Islet of Langerhans (tissue), 1 donor: ENCODE results near the gene IGF2R.
"Not testable (repeated sequence)": the region's sequence is repeated elsewhere in the genome, so short reads cannot be mapped to it uniquely, and the experiment has no call there.

Experiments used
- FAIRE-seq: peaks from one replicate; lab custom pipeline; 2011; peaks lifted over from hg19 to GRCh38; lab: Jason Lieb, UNC

IGF2R gene

GRCh38 chr6:159968295-159969203 is at the start of gene IGF2R:
IGF2R (plus strand) TSS chr6:159969082; CDS start chr6:159969247, 165 bp downstream.
- no peak for FAIRE-seq

GRCh38 chr6:159919800-159920199 is 49.1 kb upstream of the IGF2R start:
- no peak for FAIRE-seq

DNA sequence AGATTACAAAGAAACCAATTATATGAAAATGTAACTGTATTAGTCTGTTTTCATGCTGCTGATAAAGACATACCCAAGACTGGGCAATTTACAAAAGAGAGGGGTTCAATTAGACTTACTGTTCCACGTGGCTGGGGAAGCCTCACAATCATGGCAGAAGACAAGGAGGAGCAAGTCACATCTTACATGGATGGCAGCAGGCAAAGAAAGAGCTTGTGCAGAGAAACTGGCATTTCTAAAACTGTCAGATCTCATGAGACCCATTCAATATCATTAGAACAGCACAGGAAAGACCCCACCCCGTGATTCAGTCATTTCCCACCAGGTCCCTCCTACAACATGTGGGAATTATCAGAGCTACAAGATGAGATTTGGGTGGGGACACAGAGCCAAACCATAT is 44.7 kb upstream of the IGF2R start:
- FAIRE-seq: not testable (repeated sequence)

GRCh38 chr6:159926542-159927203 is 42.2 kb upstream of the IGF2R start:
- no peak for FAIRE-seq

DNA sequence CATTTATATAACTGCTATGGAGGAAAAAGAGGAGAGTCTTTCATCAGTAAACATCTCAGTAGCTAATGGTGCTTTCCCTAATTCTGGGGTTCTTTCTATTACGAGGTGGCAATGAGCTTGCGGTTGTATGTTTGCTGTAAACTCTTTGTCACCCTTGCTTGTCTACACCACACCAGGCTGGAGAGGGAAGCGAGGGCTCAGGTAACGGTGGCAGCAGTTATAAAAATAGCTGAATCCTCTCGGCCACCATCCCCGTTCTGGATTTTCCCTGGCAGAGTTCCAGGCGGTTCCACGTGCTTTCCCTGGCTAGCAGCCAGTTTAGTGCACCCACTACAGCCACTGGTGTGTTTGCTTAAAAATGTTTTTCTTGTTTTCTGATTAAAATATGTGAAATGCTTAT is 39.1 kb upstream of the IGF2R start:
- no peak for FAIRE-seq

DNA sequence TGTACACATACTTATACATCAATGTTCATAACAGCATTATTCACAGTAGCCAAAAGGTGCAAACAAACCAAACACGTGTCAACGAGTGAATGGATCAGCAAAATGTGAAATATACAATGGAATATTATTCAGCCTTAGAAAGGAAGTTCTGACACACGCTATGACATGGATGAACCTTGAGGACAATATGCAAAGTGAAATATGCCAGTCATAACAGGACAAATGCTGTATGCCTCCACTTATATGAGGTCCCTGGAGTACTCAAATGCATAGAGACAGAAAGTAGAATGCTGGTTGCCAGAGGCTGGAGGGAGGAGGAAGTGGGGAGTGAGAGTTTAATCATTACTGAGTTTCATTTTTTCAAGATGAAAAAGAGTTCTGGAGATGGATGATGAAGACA is 37.8 kb upstream of the IGF2R start:
- FAIRE-seq: no peak

GRCh38 chr6:159931846-159932245 is 37.0 kb upstream of the IGF2R start:
- no peak for FAIRE-seq

GRCh38 chr6:159933077-159933476 is 35.8 kb upstream of the IGF2R start:
- no peak for FAIRE-seq

GRCh38 chr6:159934181-159934580 is 34.7 kb upstream of the IGF2R start:
- FAIRE-seq: no peak

GRCh38 chr6:159935065-159935464 is 33.8 kb upstream of the IGF2R start:
- FAIRE-seq: no peak

DNA sequence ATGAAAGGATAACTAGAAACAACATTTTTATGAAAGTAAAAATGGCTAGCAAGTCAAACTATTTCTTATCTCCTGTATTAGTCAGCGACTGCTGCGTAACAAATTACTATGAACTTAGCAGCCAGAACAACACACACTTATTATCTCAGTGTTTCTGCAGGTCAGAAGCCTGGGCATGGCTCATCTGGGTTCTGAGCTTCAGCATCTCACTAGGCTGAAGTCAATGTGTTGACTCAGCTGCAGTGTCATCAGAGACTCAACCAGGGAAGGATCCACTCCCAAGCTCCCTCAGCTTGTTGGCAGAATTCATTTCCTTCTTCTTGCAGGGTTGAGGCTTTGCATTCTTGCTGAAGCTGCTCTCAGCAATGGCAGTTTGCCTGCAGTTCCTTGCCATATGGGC is 33.2 kb upstream of the IGF2R start:
- no peak for FAIRE-seq

DNA sequence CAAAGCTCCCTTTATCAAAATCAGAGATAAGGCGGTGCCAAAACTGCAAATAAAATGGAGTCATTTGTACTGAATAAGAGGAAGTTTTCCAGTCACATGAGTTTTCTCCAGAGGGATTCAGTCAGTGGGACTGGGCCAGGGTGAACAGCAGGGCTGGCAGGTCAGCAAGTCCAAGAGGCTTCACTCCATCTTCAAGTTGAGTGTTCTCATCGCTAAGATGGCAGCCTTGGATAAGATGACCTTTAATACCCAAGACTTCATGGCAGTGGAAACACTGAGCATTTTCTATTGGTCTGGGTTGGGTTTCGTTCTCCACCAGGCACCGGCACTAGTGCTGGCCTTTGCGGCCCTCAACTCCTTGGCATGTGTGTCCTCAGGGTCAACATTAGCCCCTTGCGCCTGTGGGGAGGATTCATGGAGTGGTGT is 29.3 kb upstream of the IGF2R start:
- no peak for FAIRE-seq

DNA sequence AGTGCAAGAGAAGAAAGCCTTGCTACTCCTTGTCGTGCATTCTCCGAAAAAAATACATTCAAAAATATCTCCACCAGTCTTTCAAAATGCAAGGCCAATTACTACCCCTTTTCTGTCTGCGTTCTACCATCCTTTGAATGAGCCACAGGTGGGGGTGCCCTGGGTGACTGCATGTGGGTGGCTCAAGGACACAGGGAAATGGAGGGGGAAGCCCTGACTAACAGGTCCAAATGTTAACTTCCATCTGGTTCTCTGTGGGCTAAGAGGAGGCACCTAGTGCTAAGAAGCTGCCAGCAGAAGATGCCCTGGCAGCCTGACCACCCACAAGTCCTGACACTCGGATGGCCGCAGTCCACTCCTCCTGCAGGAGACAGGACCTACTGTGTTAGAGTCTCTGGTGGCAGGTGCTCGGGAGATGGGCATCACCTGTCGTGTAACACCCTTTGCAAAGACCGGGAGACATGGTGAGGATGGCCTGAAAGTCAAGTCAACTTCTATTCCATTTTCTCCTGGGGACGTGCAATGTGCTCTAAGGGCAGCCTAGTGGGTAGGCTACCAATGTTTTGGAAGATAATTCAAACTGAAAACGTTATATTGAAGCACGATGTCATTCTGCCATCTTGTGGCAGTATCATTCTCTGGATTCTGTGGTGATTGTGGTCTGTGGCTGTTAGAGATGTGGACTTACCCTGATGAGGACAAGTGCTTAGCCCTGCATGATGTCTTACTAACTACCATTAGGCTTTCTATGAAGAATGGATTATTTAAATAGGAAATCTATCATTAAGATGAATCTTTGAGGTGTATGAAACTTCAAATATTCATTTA is 27.4 kb upstream of the IGF2R start:
- FAIRE-seq: no peak

DNA sequence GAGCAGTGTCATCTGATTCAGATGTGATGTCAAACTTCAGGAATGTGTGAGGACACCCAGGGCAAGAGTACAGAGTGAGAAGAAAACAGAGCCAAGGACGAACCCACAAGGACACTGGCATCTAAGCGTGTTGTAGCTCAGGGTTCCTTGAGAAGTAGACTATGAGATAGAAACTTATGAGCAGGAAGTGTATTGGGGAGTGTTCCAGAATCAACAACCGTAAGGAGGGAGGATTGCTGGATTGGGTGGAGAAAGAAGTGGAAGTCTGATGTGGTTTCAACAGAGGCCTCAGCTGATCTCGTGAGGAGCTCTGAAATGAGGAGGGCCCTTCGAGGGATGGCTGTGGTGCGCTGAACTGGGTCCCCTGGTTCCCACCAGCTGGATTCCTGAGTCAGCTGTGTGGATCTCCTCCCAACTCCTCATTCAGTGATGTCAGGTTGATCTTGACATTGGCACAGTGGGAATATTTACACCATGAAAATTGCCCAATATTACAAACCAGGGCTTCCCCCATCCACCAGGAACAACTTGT is 25.7 kb upstream of the IGF2R start:
- no peak for FAIRE-seq

DNA sequence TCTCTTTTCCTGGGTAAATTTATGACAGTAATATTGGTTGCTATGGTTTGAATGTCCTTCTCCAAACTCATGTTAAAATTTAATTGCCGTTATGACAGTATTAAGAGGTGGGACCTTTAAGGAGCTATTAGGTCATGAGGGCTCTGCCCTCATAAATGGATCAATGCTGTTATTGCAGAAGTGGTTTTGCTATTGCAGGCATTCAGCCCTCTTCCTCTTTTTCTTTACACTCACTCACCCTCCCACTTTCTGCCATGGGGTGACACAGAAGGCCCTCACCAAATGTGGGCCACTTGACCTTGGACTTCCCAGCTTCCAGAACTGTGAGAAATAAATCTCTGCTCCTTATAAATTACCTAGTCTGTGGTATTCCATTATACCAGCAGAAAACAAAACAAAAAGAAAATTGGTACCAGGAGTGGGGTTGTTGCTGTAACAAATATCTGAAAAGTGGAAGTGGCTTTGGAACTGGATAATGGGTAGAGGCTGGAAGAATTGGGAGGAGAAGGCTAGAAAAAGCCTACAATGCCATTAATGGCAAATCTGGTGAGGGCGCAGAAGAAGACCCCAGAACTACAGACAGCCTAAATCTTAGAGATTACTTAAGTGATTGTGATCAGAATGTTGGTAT is 24.8 kb upstream of the IGF2R start:
- no peak for FAIRE-seq

DNA sequence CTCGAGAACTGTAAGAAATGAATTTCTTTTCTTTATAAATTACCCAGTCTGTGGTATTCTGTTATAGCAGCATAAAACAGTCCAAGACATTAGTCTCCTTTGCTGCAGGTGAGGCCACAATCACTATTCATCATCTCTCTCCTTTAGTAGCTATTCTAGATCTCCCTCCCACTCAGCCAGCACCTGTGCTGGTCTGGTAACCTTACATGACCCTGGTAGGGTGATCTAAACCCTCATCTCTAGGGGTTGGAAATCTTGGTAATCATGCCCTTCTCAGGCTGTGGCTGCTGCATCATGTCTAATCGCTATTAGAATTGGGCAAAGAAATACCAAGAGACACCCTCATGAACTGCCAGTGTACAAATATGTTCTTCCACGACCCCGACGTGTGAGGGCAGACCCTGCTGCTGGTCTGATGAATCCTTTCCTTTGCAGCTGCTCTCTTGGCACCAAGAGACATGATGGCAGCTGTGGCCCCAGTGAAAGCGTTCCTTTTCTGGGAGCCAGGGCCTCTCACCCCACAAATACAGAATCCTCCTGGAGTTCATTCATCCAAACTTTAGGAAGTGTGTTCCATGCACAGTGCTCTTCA is 23.0 kb upstream of the IGF2R start:
- no peak for FAIRE-seq

DNA sequence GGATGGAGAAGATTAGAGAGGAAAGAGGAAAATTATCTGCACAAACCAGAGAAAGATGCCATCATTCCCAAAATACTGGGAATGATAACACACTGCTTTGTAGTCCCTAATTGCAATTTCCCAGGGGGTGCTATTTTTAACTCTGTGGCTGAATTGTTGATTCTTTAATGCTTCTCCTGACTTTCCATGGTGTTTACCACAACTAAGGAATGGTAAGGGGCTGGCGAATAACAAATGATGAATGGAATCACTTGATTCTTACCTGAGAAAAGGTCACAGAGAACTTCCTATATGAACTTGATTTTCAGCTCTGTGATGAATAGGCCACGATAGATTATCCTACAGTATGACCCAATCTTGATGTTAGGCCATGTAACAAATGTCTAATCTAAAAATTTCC is 22.0 kb upstream of the IGF2R start:
- no peak for FAIRE-seq

DNA sequence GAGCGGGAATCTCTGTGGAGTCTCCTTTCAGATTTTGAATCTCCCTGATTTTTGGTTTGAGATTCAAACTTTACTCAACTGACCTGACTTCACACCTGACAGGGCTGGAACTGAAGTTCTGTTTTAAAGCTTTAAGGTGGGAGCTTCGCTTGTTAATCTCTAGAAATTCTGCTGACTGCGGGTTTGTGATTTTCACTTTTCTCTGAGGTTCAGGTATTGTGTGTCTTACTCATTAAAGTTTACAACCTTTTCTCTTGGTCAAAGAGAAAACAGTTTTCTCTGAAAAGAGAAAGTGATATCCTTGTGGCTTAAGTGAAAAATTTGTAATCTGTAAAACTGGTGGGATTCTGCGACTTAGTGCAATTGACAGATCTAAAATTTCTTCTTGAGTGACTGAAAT is 20.7 kb upstream of the IGF2R start:
- FAIRE-seq: no peak

GRCh38 chr6:159951772-159952171 is 17.1 kb upstream of the IGF2R start:
- no peak for FAIRE-seq

- no peak for FAIRE-seq
Measured at GRCh38 chr6:159952289-159953005, 16.4 kb upstream of the IGF2R start.

DNA sequence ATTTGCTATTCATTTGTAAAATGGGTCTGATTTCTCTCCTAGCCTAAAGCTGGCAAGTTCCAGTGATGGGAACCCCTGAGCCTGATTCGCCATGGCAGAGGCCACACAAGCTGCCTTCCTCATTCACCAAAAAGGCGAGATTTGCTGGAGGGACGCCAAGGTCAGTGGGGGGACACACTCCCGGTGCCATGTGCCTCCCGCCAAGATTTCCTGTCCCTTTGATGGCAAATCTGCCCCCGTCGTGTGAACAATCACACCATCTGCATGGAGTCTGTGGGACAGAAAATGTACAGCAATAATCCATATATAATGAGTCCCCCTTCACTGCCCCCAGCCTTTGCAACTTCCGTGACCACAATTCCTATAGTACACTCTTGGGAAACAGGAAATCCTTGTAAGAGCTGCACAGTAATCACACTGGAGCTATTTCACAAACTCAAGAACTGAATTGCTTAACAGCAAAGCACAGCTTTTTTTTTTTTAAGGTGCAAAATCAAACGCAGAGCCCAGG is 15.7 kb upstream of the IGF2R start:
- no peak for FAIRE-seq
